IPS-NIHi7 (cell line): ENCODE results near the gene CTSW.

Experiments used
- DNase-seq: peaks from one replicate; pipeline ENCODE4 v3.0.0; 2012; ENCODE audit warnings: mixed read lengths; ENCODE audit errors: extremely low spot score

CTSW gene

GRCh38 chr11:65867284-65868071 is 12.2 kb upstream of the CTSW start:
- DNase-seq = peak; percentile 55

GRCh38 chr11:65868076-65868667 is 11.5 kb upstream of the CTSW start:
- peak; percentile 78 for DNase-seq

GRCh38 chr11:65868907-65869306 is 10.7 kb upstream of the CTSW start:
- DNase-seq = no peak

- no peak for DNase-seq
Measured at GRCh38 chr11:65869643-65870306, 9.9 kb upstream of the CTSW start.

- no peak for DNase-seq
Measured at GRCh38 chr11:65870307-65870658, 9.4 kb upstream of the CTSW start.

GRCh38 chr11:65870706-65871681 is 8.6 kb upstream of the CTSW start:
- no peak for DNase-seq

GRCh38 chr11:65871811-65872548 is 7.7 kb upstream of the CTSW start:
- peak; percentile 42 for DNase-seq

- DNase-seq = peak; percentile 48
Measured at GRCh38 chr11:65872586-65873317, 6.9 kb upstream of the CTSW start, which contains the start of gene EFEMP2. Gene EFEMP2, minus strand, starts transcription at chr11:65872800. Its CDS starts 446 bp downstream, at chr11:65872354.

GRCh38 chr11:65873318-65874156 is 6.1 kb upstream of the CTSW start:
- DNase-seq = peak; percentile 94

- no peak for DNase-seq
Measured at GRCh38 chr11:65880027-65880426, 390 bp downstream of the CTSW start.

- no peak for DNase-seq
Measured at GRCh38 chr11:65880844-65881421, 1.3 kb downstream of the CTSW start.

- no peak for DNase-seq
Measured at GRCh38 chr11:65882120-65883057, 2.8 kb downstream of the CTSW start.

- no peak for DNase-seq
Measured at GRCh38 chr11:65883058-65883761, 3.6 kb downstream of the CTSW start.

- no peak for DNase-seq
Measured at GRCh38 chr11:65883786-65884715, 4.4 kb downstream of the CTSW start.

- DNase-seq = peak; percentile 87
Measured at GRCh38 chr11:65884716-65885092, 5.1 kb downstream of the CTSW start.

GRCh38 chr11:65885231-65885630 is 5.6 kb downstream of the CTSW start:
- no peak for DNase-seq
